ENCODE results near the gene ARRB2.
A peak's percentile ranks its signal among the peaks of the same experiment; 100 is the strongest.
"Not testable (repeated sequence)": the region's sequence is repeated elsewhere in the genome, so short reads cannot be mapped to it uniquely, and the experiment has no call there.

Gene ARRB2

GRCh38 chr17:4709794-4710692 is at the start of gene ARRB2:
Gene ARRB2 (plus strand): TSS chr17:4710632. CDS start chr17:4710722, 90 bp downstream.
- peak; percentile 99 for DNase-seq

GRCh38 chr17:4663711-4664110 is 46.7 kb upstream of the ARRB2 start:
- DNase-seq, result no peak

- no peak for DNase-seq
Observed at GRCh38 chr17:4664230-4664629, 46.2 kb upstream of the ARRB2 start.

- no peak for DNase-seq
Observed at GRCh38 chr17:4665027-4665426, 45.4 kb upstream of the ARRB2 start.

- DNase-seq, result no peak
Observed at GRCh38 chr17:4666296-4666695, 44.1 kb upstream of the ARRB2 start.

DNA sequence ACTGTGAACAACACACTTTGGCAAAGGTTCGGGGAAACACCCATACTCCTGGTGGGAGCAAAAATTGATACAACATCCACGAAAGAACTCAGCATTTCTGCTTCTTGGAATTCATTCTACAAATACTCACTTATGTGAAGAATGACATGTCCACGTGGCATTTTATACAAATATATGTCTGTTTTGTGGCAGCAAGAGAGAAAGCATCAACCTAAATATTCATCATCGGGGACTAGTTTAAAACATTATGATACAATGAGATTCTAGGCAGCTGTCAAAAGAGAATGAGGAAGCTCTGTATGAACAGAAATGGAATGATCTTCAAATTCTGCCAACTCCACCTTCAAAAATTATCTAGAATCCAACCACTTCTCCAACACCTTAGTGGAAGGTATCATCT is 43.3 kb upstream of the ARRB2 start:
- no peak for DNase-seq

- no peak for DNase-seq
Observed at GRCh38 chr17:4672055-4672630, 38.3 kb upstream of the ARRB2 start.

DNA sequence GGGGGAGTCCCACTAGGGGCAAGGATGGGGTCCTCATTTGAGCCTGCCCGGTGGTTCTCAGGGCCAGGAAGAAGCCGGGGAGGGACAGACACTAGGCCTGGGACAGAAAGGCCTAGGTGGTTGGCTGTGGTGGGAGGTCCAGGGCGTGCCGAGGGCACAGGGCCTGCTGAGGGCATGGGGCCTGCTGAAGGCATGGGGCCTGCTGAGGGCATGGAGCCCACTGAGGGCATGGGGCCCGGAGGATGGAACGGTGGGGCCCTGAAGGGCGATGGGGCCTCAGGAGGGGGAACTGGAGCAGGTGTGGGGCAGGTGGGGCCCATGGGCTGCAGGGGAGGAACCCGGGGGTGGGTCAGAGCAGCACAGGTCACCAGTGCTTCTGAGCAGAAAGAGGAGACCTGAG is 37.7 kb upstream of the ARRB2 start:
- no peak for DNase-seq

DNA sequence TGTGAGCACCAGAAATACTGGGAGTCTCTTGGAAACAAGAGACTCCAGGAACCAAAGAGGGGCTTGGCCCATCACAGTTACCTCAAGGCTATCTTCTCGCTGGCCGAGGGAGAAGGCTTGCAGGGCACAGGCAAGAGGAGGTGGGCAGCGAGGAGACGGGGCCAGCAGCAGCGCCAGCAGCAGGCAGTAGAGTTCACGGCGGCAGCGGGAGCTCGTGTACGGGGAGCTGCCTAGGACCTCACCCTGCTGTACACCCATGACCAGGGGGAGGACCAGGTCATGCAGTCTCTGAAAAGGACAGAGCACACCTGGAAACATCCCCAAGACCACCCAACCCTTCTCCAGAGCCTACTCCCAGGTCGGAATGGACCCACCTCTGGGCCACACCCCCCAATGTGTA is 37.3 kb upstream of the ARRB2 start:
- no peak for DNase-seq

DNA sequence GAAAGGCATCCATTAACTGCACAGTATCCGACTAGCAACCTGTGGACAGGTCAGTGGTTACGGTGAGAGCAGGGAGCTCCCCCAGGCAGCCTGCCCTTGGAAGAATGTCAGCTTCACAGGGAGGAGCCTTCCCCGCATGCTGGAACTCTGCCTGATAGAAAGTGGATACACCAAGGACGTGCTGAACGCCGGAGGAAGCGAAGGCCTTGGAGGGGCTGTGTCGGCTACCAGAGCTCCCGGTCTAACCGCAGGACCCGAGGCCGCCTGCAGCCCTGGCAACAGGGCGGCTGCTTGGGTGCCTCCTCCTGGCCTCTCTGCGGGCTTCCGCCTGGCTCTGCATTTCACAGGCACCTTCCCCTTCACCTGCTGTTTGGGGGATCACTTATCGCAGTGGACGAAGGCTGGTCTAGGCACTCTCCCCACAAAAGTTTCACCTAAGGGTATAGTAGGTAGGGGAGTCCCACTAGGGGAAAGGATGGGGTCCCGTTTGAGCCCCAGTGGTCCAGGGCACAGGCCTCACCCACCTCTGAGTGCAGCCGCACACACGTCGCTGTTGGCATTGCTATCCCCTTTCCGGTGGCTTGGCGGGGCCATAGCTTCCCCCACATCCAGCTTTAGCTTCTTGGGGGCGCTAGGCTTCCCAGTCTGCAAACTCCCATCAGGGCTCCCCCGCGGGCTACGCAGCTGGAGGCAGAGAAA is 36.3 kb upstream of the ARRB2 start:
- no peak for DNase-seq

GRCh38 chr17:4674685-4674998 is 35.8 kb upstream of the ARRB2 start:
- no peak for DNase-seq

DNA sequence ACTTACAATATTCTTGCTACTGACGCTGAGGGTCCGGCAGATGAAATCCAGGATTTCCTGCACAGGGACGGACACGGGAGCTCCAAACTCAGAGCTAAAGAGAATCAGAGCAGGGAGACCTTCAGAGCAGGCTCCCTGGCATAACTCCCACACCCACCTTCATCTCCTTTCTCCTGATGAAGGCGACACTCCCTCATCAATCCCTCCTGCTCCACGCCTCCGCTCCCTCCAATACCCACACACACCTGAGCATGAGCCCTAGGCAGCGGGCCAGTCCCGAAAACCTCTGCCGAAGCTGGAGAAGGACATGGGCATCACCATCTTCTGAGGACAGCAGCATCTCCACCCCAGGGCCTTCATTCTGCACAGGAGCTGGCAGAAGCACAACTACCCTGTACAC is 34.6 kb upstream of the ARRB2 start:
- DNase-seq, result no peak

- DNase-seq, result no peak
Observed at GRCh38 chr17:4676791-4677190, 33.6 kb upstream of the ARRB2 start.

- DNase-seq, result no peak
Observed at GRCh38 chr17:4678448-4679026, 31.9 kb upstream of the ARRB2 start.

DNA sequence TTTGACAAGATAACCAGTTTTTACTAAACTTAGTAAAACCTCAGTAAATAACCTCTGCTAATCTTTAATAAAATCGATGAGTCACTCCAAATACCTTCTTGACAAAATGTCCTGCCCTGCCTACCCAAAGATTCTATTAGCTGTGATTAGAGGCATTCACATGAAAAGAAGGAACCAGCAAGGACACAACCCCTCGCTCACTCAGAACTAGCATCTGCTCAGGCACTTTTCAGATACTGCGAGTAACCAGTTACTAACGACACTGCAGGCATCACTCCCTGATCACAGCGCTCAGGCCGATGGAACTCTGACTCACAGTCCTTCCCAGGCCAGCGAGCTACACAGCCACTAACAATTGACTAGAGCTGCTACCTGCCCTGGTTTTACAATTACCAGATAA is 30.8 kb upstream of the ARRB2 start:
- DNase-seq, result no peak

GRCh38 chr17:4683739-4684138 is 26.7 kb upstream of the ARRB2 start:
- DNase-seq, result not testable (repeated sequence)

- not testable (repeated sequence) for DNase-seq
Observed at GRCh38 chr17:4689872-4690271, 20.6 kb upstream of the ARRB2 start.

GRCh38 chr17:4690745-4691144 is 19.7 kb upstream of the ARRB2 start:
- DNase-seq, result no peak

GRCh38 chr17:4691686-4692085 is 18.7 kb upstream of the ARRB2 start:
- DNase-seq, result no peak

- no peak for DNase-seq
Observed at GRCh38 chr17:4693416-4693815, 17.0 kb upstream of the ARRB2 start.

DNA sequence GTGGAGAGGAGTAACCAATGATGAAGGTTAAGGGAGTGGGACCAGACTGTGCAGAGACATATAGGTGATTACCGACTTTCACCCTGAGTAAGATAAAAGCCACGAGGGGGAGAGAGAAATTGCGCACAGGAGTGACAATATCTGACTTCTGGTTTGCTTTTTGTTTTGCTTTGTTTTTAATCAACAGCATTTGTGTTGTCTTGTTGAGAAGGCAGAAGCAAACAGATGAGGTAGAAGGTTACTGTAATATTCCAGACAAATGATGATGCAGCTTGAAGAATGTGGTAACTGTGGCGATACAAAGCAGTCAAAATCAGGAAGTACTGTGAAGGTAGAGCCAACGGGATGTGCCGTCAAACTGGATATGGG is 14.0 kb upstream of the ARRB2 start:
- DNase-seq, result no peak

DNA sequence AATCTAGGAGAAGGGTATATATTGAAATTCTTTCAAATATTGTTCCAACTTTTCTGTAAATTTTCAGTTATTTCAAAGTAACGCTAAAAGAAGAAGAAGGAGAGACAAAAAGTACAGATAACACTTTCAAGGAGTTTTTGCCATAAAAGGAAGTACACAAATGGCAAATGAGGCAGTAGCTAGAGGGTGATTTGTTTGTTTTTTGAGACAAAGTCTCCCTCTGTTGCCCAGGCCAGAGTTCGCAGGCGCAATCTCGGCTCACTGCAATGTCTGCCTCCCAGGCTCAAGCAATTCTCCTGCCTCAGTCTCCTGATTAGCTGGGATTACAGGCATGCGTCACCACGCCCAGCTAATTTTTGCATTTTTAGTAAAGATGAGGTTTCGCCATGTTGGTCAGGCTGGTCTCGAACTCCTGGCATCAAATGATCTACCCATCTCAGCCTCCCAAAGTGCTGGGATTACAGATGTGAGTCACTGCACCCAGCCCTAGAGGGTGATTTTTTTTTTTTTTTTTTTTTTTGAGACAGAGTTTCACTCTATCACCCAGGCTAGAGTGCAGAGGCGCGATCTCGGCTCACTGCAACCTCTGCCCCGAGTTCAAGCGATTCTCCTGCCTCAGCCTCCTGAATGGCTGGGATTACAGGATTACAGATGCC is 10.9 kb upstream of the ARRB2 start:
- not testable (repeated sequence) for DNase-seq

DNA sequence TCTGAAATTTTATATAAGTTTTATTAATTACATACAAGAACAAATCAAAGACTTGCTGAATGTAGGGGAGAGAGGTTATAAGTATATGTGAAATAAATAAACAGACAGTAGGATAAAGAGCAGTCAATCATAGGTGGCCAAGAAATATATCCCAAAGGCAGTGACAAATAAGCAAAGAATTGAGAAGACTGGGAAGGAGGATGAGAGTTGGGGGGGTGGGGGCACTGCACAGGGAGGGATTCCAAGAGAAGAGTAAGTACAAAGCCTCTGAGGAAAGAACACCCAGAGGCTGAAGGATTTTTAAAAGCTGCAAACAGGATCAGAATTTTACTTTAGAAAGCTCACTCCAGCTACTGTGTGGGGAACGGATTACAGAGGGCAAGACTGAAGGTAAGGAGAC is 9.3 kb upstream of the ARRB2 start:
- DNase-seq, result no peak

All from activated naive CD4-positive, alpha-beta T cell treated with anti-CD3 and anti-CD28 coated beads, Interleukin-2, amount 50 U/mL, for 16 hours (primary cell).